NCI-H526 treated with DMSO at 0.1 percent for 48 hours (cell line): ENCODE results near the gene HRCT1.
"Not testable (repeated sequence)": the region's sequence is repeated elsewhere in the genome, so short reads cannot be mapped to it uniquely, and the experiment has no call there.

Experiments
- DNase-seq: peaks from one replicate; lab custom pipeline; 2025; lab: John Stamatoyannopoulos, UW

HRCT1 gene

DNA sequence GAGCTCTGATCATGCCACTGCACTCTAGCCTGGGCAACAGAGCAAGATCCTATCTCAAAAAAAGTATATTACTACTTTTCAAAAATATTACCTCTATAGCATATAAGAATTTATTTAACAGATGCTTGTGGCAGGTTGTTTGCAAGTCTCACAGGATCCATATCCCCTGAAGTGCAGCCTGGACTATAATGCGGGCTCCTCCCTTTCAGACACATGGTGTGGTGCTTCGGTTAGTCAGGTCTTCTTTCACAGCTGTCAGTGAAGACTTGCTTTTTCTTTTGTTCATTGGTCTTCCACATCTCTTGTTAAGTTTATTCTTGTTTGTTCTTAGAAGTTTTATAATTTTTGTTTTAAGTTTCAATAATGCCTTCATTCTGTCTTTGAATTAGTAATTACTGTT, 9.4 kb upstream of the HRCT1 start:
- no peak for DNase-seq

DNA sequence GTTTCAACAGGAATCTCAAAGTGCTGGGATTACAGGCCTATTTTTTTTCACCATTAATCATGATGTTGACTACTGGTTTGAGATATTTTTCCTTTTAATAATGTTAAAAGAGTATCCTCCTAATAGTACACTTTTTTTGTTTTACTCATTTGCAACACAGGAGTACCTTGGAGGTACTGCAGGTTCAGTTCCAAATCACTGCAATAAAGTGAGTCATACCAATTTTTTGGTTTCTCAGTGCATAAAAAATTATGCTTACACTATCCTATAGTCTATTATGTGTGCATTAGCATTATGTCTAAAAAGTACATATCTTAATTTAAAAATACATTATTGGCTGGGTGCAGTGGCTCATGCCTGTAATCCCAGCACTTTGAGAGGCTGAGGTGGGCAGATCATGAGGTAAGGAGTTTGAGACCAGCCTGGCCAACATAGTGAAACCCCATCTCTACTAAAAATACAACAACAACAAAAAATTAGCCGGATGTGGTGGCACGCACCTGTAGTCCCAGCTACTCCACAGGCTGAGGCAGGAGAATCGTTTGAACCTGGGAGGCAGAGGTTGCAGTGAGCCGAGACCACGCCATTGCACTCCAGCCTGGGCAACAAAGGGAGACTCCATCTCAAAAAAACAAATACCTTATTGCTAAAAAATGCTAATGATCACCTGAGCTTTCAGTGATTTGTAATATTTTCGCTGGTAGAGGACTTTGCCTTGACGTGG, 8.5 kb upstream of the HRCT1 start:
- not testable (repeated sequence) for DNase-seq

DNA sequence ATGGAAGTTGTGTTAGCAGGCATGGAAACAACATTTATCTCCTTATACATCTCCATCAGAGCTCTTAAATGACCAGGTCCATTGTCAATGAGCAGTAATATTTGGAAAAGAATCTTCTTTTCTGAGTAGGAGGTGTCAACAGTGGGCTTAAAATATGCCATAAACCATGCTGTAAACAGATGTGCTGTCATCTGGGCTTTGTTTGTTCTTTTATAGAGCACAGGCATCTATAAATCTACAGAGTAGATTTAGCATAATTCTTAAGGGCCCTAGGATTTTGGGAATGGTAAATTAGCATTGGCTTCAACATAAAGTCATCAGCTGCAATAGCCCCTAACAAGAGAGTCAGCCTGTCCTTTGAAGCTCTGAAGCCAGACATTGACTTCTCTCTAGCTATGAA, 7.7 kb upstream of the HRCT1 start:
- DNase-seq: no peak

DNA sequence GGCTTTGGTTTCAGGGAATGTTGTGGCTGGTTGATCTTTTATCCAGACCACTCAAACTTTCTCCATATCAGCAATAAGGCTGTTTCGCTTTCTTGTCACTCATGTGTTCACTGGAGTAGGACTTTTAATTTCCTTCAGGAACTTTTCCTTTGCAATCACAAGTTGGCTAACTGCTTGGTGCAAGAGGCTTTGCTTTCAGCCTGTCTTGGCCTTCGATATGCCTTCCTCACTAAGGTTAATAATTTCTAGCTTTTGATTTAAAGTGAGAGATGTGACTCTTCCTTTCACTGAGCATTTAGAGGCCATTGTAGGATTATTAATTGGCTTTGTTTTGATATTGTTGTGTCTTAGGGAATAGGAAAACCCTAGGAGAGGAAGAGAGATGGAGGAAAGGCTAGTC, 7.0 kb upstream of the HRCT1 start:
- no peak for DNase-seq

DNA sequence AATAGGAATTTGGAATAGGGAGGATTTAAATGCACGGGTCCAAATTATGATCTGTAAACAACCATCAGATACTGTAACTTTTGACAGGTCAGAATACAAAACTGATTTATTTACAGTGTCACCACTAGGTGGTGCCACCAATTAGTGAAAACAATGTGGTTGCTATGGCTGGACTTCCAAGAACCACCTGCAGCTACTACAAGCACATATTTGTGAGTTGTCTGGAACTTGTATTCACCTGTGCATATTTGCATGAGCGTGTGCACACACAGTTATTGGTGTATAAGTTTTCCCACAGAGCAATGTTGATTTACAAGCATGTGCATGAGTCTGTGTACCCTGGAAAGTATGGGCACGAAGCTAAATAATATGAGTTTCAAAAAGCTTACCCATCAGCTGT, 3.0 kb upstream of the HRCT1 start:
- peak; percentile 63 for DNase-seq

DNA sequence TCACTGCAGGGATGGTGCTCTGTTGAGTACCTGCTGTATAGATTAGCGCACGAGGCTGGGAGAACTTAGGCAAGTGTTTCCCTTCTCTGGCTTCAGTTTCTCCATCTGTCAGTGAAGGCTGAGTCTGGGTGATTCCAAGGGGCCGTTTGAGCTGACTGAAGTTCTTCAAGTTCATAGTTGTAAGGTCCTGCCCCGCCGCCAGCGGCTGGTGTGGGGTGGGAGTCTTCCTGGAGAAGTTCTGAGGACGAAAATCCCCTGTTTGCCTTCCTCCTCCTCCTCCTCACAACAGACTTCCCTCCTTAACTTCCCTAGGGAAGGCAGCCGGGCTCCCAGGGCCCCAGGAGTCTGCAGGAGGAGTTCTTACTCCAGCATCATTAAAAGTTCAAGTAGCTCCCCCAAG, 1.7 kb upstream of the HRCT1 start:
- DNase-seq: no peak

DNA sequence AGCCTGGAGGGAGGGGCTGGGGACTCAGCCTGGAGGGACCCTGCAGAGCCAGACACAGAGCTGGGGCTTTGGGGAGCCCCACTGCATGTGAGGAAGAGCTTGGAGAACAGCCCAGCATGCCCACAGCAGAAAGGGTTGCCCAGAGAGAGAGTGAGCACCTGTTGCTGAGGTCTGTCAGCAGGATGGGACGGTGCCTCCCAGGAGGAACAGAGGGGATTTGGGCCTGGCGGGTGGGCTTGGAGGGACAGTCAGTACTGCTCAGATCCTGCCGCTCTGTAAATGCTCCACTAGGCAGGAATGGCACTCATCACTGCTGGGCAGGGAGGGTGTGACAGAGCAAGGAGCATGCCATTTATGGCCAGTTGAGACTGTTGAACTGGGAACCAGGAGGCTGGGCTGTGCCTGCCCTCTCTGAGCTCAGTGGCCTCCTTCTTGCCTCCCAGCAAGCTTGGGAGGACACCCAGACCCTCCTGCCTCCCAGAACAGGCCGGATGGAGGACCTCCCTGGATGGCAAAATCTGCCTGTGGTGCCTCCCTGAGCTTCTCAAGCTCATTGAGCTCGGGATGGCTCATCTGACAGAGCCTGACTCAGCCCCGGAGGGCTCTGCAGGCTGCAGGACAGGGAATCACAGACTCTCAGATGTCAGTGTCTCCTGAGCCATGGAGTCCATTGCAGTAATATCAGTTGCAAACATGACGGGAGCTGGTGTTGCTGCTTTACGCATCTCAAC, 786 bp upstream of the HRCT1 start:
- DNase-seq: no peak

DNA sequence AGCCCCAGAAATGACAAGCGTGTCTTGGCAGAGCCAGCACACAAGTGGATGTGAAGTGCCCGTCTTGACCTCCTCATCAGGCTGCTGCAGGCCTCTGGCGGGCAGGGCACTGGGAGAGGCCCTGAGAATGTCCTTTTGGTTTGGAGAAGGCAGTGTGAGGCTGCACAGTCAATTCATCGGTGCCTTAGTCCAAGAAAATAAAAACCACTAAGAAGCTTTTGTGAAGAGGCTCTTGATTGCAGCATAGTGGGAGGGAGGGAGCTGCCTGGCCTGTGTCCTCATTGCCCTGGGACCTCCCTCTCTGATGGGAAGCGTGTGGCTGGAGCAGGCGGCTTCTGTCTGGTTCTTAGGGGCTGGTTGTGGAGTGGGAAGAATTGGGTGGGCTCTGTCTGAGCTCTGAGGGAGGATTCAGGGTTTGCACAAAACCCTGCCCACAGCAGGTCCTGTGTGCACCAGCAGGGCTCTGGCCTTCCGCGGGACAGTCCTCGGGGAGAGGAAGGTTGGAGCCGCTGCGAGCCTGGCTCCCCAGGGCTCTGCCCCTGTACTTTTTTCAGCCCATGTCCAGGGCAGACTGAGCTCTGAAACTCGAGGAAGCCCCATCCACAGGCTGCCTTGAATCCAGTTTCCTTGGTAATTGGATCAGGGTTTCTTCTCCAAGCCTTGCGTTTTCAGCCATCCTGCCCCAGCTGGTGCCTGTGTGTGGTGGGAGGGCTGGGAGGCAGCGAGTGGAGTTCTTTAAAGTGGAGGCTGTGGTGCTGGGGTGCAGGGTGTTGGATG, 1.1 kb downstream of the HRCT1 start:
- DNase-seq: no peak

DNA sequence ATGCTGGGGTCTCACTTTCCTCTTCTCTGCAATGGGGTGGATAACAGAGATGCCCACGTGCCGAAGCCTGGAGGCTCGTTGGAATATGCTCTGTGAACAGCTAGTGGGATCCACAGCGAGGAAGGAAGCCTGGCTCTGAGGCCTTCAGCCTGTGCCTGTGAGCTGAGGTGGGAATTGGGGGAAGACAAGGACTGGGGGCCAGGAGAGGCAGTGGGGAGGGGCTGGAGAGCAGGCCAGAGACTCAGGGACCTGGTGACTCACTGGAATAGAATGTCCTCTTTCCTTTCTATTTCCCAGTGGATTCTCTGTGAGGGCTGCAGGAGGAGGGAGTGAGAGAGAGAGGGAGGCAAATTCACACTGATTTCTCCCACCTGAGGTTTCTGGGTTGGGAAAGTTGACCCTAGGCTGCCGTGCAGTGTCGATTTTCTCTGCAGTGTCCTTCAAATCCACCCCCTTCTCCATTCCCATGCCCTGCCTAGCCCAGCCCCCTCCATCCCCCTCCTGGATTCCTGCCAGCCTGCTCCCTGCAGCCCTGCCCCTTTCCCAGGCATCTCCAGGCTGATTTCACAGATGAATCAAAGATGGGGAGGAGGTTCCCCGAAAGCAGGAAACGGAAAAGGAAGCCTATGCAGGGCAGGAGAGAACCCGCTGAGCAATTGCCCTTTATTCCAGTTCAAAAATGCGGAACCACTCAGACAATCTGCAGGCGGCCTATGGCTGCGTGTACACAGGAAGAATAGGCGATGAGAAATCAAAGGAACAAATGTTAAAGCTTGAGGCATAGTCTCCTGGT, 1.9 kb downstream of the HRCT1 start:
- DNase-seq: no peak

DNA sequence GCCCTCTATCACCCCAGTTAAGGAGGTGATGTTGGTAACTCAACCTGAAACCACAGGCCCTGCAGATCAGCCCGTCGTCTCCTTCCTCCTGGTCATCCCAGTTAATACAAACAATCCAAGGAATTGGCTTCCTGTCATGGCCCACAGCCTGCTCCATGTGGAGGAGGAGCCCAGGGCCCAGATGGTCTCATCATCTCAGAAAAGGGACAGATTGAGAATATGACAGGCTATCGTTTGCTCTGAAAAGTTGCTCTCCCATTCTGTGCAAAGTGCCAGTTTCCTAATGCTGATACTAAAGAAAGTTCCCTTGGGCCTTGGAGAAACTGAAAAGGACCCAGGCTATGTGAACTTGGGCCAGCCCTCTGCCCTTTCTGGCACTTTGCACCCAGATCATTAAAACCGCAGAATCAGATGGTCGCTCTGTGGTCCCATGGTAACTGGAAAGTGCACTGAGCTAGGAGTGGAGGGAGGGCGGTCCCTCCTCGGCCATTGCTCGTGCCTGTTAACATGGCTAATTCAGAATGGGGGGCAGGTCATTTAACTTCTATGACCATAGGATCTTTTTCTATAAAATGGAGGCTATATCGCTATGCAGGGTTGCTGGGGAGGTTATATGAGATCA, 2.6 kb downstream of the HRCT1 start:
- no peak for DNase-seq

DNA sequence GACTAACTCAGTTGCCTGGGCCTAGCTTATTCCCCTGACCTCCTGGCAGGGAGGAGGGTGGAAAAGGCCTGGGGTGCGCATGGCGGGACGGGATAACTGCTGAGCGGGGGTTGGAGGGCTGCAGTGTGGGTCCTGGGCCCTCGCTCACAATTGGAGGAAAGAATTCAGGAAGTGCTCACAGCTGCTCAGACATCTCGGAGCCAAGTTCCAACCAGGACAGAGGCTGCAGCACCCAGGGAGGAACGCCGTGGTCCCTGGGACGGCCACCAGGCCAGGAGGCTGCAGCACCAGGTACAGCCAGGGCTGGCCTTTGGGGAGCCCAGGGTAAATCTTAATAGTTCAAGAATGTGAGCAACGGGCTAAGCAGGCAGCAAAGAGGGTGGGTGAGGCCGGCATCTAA, 3.3 kb downstream of the HRCT1 start, which contains the start of gene SPAAR:
TSS of gene SPAAR (plus strand) at position 217 of the 400 bp plus-strand sequence. CDS start 974 bp downstream, outside the sequence.
- no peak for DNase-seq

DNA sequence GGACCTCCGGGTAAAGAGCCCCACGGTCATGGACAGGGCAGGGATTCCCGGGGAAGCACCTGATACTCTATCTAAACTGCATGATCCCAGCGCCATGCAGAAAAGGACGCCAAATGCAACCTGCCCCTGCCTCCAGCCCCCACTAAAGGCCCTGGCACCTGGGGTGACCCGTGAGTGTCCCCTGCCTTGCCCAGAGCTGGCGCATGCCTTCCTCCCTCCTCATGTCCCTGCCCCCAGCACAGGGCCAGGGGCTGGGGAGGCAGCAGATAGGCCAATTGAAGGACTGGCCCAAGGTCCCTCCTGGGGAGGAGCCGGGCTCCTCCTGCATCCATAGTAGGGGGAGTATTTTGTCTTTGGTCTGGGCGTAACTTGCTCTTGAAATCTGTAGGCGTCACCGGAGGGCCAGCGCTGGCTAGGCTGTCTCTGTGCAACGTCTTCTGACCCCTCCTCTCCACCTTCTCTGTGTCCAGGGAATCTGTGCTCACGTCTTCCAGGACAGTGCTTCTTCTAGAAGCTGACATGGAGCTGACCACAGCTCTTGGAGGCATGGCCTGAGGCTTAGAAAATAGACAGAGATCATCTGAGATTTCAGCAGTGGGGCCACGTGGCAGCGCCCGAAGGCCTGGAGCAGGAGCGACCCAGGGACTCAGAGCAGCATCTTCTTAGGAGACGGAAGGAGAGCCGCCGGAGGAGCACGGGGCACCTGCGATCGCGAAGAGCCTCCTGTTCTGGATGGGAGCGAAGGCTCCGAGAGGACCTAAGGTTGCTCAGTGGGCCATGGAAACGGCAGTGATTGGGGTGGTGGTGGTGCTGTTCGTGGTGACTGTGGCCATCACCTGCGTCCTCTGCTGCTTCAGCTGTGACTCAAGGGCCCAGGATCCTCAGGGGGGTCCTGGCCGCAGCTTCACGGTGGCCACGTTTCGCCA, 3.9 kb downstream of the HRCT1 start:
- DNase-seq: no peak

DNA sequence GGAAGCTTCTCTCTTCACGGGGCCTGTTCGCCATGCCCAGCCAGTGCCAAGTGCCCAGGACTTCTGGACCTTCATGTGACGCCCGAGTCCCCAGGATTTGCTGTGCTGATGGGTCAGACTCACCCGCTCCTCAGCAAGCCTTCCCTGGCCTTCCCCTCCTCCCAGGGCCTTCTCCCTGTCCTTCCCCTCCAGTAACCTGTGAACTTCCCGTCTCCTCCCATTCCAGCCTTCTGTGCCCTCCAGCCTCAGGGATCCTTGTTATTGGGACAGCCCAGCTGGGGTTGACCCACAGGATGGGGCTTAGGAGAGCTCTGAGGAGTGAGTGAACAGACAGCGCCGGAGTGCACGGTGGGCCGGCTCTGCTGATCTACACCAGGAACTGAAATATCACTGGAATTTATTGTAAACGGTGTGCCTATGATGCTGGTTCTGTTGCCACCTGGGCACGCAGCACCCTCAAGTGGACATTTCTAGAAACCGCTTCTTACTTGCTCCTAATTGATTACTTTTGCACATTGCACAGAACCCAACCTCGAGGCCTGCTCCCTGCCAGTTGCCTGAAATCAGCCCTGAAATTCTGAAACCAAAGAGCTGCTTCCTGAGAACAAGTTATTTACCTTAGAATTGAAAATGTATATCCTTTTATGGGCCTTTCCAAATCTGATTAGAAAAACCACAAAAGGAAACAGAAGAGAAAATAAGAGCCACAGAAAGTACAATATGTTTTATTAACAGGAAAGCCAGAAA, 4.8 kb downstream of the HRCT1 start:
- DNase-seq: peak; percentile 10

DNA sequence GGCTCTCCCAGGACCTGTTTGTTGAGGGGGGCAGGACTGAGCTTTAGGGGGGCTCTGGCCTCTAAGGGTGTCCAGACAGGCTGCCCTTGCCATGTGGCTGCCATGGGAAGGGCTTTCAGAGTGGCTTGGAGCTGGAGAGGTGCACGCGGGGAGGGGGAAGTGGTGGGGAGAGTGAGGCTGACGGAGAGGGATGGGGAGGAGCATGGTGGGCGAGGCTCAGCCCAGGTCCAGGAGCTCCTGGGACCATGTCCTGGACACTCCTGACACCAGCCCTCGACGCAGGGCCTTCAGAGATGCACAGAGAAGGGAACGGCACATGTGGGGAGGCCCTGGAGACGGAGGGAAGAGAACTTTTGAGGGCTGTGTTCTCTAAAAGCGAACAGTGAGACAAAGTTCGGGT, 5.7 kb downstream of the HRCT1 start:
- no peak for DNase-seq

DNA sequence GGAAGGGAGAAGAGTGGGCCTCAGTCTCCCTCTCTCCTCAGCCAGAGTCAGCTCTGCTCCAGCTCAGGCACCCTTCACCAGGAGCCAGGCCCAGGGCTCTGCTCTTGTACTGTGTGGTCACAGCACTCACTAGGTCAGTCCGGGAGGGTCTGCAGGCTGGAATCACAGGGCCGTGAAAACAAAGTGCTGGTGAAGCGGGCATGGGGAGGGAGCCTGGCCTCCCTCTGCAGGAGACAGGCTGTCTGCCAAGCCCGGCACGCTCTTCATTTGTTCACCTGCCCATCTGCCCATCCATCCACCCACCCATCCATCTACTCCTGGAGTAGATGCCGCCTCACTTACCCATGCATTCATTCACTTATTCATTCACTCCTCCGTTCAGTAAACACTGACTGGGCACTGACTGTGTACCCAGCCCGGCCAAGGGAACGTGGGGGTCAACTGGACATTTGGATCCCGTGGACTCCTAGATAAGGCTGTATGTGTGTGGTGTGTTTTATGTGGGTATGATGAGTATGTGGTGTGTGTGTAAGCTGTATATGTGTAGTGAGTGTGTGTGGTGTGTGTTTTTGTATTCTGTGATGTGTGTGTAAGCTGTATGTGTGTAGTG, 6.9 kb downstream of the HRCT1 start:
- no peak for DNase-seq

DNA sequence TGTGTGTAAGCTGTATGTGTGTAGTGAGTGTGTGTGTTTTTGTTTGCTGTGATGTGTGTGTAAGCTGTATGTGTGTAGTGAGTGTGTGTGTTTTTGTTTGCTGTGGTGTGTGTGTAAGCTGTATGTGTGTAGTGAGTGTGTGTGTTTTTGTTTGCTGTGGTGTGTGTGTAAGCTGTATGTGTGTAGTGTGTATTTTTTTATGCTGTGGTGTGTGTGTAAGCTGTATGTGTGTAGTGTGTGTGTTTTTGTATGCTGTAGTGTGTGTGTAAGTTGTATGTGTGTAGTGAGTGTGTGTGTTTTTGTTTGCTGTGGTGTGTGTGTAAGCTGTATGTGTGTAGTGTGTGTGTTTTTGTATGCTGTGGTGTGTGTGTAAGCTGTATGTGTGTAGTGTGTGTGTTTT, 7.4 kb downstream of the HRCT1 start:
- DNase-seq: not testable (repeated sequence)

DNA sequence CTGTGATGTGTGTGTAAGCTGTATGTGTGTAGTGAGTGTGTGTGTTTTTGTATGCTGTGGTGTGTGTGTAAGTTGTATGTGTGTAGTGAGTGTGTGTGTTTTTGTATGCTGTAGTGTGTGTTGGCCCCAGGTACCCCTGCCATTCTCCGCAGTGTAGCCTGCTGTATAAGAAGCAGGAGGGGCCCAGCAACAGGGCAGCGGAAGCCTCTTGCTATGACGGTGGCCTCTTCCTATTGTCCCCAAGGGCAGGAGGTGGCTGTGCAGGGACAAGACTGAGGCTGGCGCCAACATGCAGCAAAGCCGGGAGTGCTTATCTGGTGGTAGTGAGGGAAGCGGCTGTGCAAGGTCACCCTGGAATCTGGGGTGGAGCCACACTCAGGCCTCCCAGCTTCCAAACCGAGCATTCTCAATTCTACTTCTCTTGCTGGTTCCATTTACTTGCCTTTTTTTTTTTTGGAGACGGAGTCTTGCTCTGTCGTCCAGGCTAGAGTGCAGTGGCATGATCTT, 8.4 kb downstream of the HRCT1 start:
- no peak for DNase-seq

DNA sequence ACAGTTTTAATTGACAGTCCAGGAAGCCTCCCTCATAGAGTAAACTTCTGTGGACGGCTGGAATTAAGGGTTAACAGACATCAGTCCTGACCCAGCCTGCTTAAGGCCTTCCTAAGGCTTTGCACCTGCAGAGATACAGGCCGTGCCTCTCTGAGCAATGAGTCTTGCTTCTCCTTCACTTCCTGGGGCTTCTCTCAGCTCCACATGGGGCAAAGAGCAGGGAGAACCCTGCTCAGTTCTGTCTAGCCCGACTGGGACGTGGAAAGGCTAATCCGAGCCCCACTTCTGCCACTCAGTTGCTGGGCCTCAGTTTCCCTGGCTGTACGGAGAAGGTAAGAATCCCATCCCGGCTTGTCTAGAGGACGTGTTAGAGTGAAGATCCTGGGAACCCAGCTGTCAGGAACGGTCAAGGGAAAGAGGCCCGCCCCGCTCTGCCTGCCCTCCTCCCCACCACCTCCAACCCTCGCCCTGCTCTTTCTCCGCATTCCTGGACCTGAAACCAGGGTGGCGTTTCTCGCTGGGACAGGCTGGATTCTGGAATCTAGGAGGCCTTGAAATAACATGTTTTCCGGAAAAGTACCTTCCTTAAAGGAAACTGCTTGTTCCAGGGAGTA, 9.8 kb downstream of the HRCT1 start:
- DNase-seq: no peak

DNA sequence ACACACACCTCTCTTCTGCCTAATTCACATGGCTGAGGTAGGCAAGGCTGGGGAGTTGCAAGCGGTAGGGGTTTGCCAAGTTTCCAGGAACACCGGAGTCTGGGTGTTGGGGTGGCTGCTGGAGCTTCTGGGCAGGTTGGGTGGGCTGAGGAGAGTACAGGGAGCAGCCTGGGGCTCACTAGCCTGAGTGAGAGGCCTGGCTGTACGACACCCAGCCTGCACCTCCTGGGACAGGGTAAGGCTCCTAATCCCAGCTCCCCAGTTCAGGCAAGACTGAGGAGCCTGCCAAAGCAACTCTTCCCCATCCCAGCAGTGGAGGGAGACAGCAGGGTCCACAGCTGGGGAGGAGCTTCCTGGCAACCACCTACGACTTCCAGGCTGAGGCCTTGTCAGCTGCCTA, 11.3 kb downstream of the HRCT1 start:
- DNase-seq: no peak
